ENCODE data around the gene NAPG.
A peak's percentile ranks its signal among the peaks of the same experiment; 100 is the strongest.

NAPG gene

DNA sequence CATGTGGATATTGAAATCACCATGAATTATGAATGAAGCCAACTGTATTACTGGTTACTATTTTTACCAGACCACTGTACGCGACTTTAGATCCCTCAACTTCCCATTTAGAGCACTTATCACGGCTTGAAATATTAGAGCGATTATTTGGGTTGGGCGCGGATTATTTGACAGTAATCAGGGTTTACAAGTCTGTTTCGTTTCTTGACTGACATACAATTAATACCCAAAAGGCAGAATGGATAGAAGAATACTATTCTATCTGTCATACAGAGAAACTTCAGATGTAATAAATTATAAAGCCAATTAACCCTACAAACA, 496 bp upstream of the NAPG start:
- ChIA-PET POLR2A (ENCODE audit: low non-redundant PET) (interaction anchor here (0.8 kb wide), 1 partner anchor 598 kb away, joined by 4 read pairs; no protein-coding TSS in a partner anchor), CTCF (interaction anchor here (0.6 kb wide), 2 partner anchors 10 to 547 kb away, joined by 4 read pairs; no protein-coding TSS in a partner anchor)
- DNase-seq (ENCODE audit: low spot score): no peak
- no peak overlapping the region for H3K27ac ChIP-seq
- TF ChIP-seq, protein P1, sequence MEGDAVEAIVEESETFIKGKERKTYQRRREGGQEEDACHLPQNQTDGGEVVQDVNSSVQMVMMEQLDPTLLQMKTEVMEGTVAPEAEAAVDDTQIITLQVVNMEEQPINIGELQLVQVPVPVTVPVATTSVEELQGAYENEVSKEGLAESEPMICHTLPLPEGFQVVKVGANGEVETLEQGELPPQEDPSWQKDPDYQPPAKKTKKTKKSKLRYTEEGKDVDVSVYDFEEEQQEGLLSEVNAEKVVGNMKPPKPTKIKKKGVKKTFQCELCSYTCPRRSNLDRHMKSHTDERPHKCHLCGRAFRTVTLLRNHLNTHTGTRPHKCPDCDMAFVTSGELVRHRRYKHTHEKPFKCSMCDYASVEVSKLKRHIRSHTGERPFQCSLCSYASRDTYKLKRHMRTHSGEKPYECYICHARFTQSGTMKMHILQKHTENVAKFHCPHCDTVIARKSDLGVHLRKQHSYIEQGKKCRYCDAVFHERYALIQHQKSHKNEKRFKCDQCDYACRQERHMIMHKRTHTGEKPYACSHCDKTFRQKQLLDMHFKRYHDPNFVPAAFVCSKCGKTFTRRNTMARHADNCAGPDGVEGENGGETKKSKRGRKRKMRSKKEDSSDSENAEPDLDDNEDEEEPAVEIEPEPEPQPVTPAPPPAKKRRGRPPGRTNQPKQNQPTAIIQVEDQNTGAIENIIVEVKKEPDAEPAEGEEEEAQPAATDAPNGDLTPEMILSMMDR (conservative IDR thresholded peaks at IDR 0.05; ENCODE audit: low read depth): no peak

DNA sequence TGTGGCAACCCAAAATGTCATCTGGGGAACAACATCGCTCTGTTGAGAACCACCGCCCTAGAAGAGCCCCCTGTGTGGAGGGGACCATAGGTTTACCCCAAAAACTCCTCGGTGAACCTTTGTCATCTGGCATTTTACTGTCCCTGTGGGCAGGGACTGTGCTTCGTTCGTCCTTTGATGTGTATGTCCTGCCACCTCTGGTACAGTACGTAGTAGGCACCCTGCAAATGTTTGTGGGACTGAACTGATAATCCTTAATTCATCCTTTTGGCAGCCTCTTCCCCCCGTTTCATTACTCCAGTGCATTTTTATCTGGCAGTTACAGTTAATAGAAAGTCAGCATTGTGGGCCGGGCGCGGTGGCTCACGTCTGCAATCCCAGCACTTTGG, 728 bp downstream of the NAPG start:
- POLR2A ChIA-PET (ENCODE audit: low non-redundant PET): no interaction called here
- TF ChIP-seq, protein P1 (conservative IDR thresholded peaks at IDR 0.05; ENCODE audit: low read depth): no peak

DNA sequence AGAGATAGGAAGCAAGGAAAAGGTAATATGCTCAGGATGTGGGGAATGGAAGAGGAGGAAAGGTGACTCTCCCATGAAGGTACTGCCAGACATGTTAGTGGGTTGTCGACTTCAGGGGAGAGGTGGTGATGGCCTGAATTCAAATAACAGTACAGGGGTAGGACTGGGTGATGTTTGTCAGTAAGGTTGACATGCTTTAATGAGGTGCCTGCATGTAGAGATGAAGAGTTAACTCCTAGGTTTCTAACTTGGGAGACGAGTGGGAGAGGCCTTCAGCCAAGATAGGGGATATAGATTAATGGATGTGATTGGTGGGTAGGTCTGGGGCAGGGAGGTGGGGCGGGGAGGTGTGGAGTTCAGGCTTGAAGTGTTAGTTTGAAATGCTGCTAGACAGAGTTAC, 2.6 kb downstream of the NAPG start:
- H3K27ac ChIP-seq: no peak overlapping the region
- TF ChIP-seq, protein P1 (conservative IDR thresholded peaks at IDR 0.05; ENCODE audit: low read depth): no peak
- DNase-seq (ENCODE audit: low spot score): no peak
- ChIA-PET CTCF (interaction anchor here (0.6 kb wide), 1 partner anchor 975 kb away, joined by 3 read pairs; no protein-coding TSS in a partner anchor), POLR2A (ENCODE audit: low non-redundant PET) (no interaction called here)

More for the DNA sequence above, 728 bp downstream of the NAPG start:
- no peak for DNase-seq (ENCODE audit: low spot score)
- peak overlapping the region; percentile 86 for H3K27ac ChIP-seq
- CTCF ChIA-PET: no interaction called here

DNA sequence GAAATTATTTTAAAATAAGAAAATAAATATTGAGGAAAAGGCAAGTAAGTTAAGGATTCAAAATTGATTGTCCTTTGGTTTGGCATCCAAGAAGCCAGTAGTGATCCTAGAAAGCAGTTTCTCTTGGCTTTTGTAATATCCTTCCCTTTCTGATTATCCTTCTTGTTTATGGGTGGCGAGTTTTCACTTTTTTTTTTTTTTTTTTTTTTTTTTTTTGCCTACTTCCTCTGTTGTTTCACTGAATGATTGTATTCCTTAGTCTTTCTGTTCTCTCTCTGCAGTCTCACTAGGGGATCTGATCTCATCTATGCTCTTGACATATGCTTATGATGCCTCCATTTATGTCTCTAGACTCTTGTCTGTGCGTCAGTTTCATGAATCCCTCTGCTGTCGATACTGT, 4.2 kb downstream of the NAPG start:
- H3K27ac ChIP-seq: no peak overlapping the region
- CTCF ChIA-PET: no interaction called here

DNA sequence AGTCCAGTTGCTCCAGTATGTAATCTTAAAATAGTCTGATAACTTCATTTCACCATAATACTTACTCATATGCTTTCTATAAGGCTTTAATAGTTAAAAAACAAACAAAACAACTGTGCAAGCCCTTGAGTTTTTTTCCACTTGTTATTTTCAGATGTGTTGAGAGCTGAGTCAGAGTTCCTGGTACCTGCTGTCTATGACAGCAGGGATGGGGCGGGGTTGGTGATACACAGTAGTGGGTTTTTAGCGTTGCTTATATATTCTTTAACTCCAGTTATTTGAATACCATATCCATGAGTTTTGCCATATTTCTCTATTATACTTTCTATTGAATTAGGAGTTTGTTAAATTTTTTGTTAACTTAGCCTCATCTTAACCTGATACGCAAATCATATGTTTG, 5.0 kb downstream of the NAPG start:
- ChIA-PET POLR2A (ENCODE audit: low non-redundant PET) (no interaction called here), CTCF (no interaction called here)
- TF ChIP-seq, protein P1 (conservative IDR thresholded peaks at IDR 0.05; ENCODE audit: low read depth): no peak
- DNase-seq (ENCODE audit: low spot score): peak; percentile 29
- H3K27ac ChIP-seq: no peak overlapping the region

More for the DNA sequence above, 4.2 kb downstream of the NAPG start:
- TF ChIP-seq, protein P1 (conservative IDR thresholded peaks at IDR 0.05; ENCODE audit: low read depth): no peak
- DNase-seq (ENCODE audit: low spot score): no peak
- POLR2A ChIA-PET (ENCODE audit: low non-redundant PET): no interaction called here

DNA sequence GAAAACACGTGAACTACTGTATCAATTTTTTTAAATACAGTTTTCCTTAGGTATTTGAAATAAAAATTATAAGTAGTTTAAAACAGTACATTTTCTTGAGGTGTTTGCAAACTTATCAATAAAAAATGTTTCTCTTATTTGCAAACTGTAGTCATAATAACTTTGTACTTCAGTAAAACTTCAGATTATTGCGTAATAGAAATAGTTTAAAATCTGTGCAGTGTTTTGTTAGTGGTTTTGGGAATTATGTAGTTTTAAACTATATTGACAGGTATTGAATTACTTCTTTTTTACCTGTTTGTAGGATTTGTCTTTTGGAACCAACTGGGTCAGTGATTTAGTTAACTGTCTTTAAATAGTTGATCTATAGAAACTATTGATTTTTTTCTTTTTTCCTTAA, 7.3 kb downstream of the NAPG start:
- ChIA-PET CTCF (interaction anchor here (0.6 kb wide), 1 partner anchor 27 kb away, joined by 3 read pairs; no protein-coding TSS in a partner anchor), POLR2A (ENCODE audit: low non-redundant PET) (no interaction called here)
- no peak for DNase-seq (ENCODE audit: low spot score)
- TF ChIP-seq, protein P1 (conservative IDR thresholded peaks at IDR 0.05; ENCODE audit: low read depth): no peak
- no peak overlapping the region for H3K27ac ChIP-seq

DNA sequence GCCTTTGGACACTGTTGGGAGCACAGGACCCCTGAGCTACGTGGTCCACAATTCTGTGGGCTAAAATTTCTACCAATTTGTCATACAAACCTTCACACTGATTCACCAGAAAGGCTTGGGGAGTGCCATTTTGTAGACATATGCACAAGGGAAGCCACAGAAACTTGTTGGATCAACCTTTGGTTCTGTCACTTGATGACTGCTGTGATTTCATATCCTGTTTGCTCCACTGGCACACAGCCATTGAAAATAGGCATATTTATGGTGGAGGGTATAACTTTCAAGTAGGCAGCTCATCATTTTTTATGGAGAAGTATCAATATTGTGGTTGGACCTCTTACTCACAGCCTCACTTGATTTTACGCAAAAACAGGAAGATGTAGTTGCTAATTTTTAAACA, 10.5 kb downstream of the NAPG start:
- ChIA-PET POLR2A (ENCODE audit: low non-redundant PET) (no interaction called here), CTCF (interaction anchor here (0.6 kb wide), 1 partner anchor 11 kb away, joined by 4 read pairs; the partner anchor contains the start of gene NAPG)
- no peak for DNase-seq (ENCODE audit: low spot score)
- TF ChIP-seq, protein P1 (conservative IDR thresholded peaks at IDR 0.05; ENCODE audit: low read depth): no peak
- no peak overlapping the region for H3K27ac ChIP-seq

Data from RWPE1 (cell line).